Sigmoid colon (tissue), 7 donors: Measurements from ENCODE around the gene NFKB1. TPM values are rescaled to one million over a fixed set of nuclear protein-coding genes. Genes with fewer than 3 reads are reported as not detected.
A peak's percentile ranks its signal among the peaks of the same experiment; 100 is the strongest.

ENCODE experiments used
- DNase-seq: peaks from one replicate; pipeline ENCODE4 v3.0.0-alpha.2; 2019
- H3K27ac ChIP-seq, 4 donors: fragments of 200-600 bp; sonication (generic); one replicate each; pipeline ENCODE4 v1.5.1; 2016 to 2019; ENCODE audit warnings: mild to moderate bottlenecking in 1 of 4
- H3K27me3 ChIP-seq, 3 donors: fragments of 200-600 bp; sonication (generic); one replicate each; pipeline ENCODE4 v1.5.1; 2019; ENCODE audit warnings: mild to moderate bottlenecking in 1 of 3
- H3K36me3 ChIP-seq, 4 donors: fragments of 200-600 bp; sonication (generic); one replicate each; pipeline ENCODE4 v1.5.1; 2016 to 2019
- H3K4me1 ChIP-seq, 4 donors: fragments of 200-600 bp; sonication (generic); one replicate each; pipeline ENCODE4 v1.5.1; 2017 to 2019
- H3K4me3 ChIP-seq, 4 donors: fragments of 200-600 bp; sonication (generic); one replicate each; pipeline ENCODE4 v1.5.1; 2017 to 2019; ENCODE audit warnings: mild to moderate bottlenecking in 2 of 4, moderate library complexity in 1 of 4
- H3K9me3 ChIP-seq, 4 donors: fragments of 200-600 bp in 3 of 4; sonication (generic) in 3 of 4; one replicate each; pipeline versions ENCODE4 v1.5.1 to v1.6.1; 2013 to 2019
- CTCF ChIP-seq, 4 experiments: fragments of 450-650 bp in 3 of 4; fragments of 200-600 bp in 1 of 4; IDR thresholded peaks; one replicate each; pipeline ENCODE4 v1.5.1; 2016 to 2019; ENCODE audit warnings: antibody characterized with exemption in 4 of 4, mild to moderate bottlenecking in 3 of 4, moderate library complexity in 2 of 4
- EP300 ChIP-seq, 4 donors: sonication (generic); formaldehyde crosslinking; IDR thresholded peaks; one replicate each; pipeline ENCODE4 v1.6.1; 2017; ENCODE audit warnings: antibody characterized with exemption in 4 of 4
- POLR2A ChIP-seq, 2 donors: fragments of 450-650 bp; IDR thresholded peaks; one replicate each; pipeline ENCODE4 v1.6.1; 2016; ENCODE audit warnings: antibody characterized with exemption in 2 of 2, mild to moderate bottlenecking in 2 of 2, moderate library complexity in 2 of 2
- POLR2AphosphoS5 ChIP-seq, 4 donors: sonication (generic); formaldehyde crosslinking; IDR thresholded peaks; one replicate each; pipeline ENCODE4 v1.6.1; 2017; ENCODE audit warnings: antibody characterized with exemption in 4 of 4
- WGBS, 2 donors: extraction: QIAGEN DNeasy Blood & Tissue Kit; methylation state at CpG; one replicate each; pipeline ENCODE4 v1.1.7; 2013; 5-methylcytosine and 5-hydroxymethylcytosine counted together
- intact Hi-C: fragments of 100-400 bp; cut with DNase I; formaldehyde crosslinking; loops from one replicate; pipeline ENCODE4 v1.15.1; 2023
- polyA plus RNA-seq, 3 donors: library from polyadenylated mRNA; stranded (reverse); fragments of 200-250 nt; gene quantifications; one replicate each; pipeline ENCODE4 v1.2.3, GENCODE V29; 2013
- total RNA-seq, 4 donors: library from RNA; depleted of rRNA; stranded (reverse); fragments of >200 nt; gene quantifications; one replicate each; pipeline ENCODE4 v1.1.0, GENCODE V29; 2016
- donor health status: healthy with polysubstance abuse.
- donor health status: Bipolar disorder and iron deficiency.
- donor health status: healthy.

Gene NFKB1
- total and polyA plus RNA-seq, 7 donors: 19.2 to 29.8 (median 27.0) TPM

- no peaks in the 10 kb centered on the region for H3K9me3 ChIP-seq
- peak overlapping the region in 3 of 4 donors; percentile 22 to 49 (median 44) for H3K27ac ChIP-seq
- TF ChIP-seq CTCF (IDR thresholded peaks at IDR 0.05): no peak
- TF ChIP-seq POLR2AphosphoS5 (IDR thresholded peaks at IDR 0.05): no peak
- TF ChIP-seq EP300 (IDR thresholded peaks at IDR 0.05): no peak
- no peak for TF ChIP-seq POLR2A (IDR thresholded peaks at IDR 0.05)
- H3K4me1 ChIP-seq: peaks cover 0 to 28% (median 14%) of the 10 kb centered on the region in 4 donors
- WGBS, 2 donors: 85 to 86% methylated on average over 4 of the region's 4 CpGs
- H3K27me3 ChIP-seq: no peaks in the 10 kb centered on the region
- no peak overlapping the region for H3K4me3 ChIP-seq
- no peak for DNase-seq
- intact Hi-C loops: no loop called here
- H3K36me3 ChIP-seq: no peaks in the 10 kb centered on the region
Observed at GRCh38 chr4:102560571-102561341, 59.6 kb downstream of the NFKB1 start.

GRCh38 chr4:102563000-102563399, 61.8 kb downstream of the NFKB1 start:
- Histone ChIP-seq H3K4me1 (peaks cover 0 to 27% (median 16%) of the 10 kb centered on the region in 4 donors), H3K4me3 (no peak overlapping the region), H3K27me3 (no peaks in the 10 kb centered on the region), H3K36me3 (peaks cover 0 to 4% (median 0%) of the 10 kb centered on the region in 4 donors), H3K27ac (no peak overlapping the region), H3K9me3 (no peaks in the 10 kb centered on the region)
- no peak for TF ChIP-seq CTCF (IDR thresholded peaks at IDR 0.05)
- TF ChIP-seq POLR2AphosphoS5 (IDR thresholded peaks at IDR 0.05): no peak
- no peak for TF ChIP-seq EP300 (IDR thresholded peaks at IDR 0.05)
- no peak for TF ChIP-seq POLR2A (IDR thresholded peaks at IDR 0.05)
- 73 to 74% methylated on average over 1 of the region's 1 CpG for whole genome bisulfite sequencing, 2 donors
- no peak for DNase-seq
- intact Hi-C loops: no loop called here

- no peak for DNase-seq
- 73 to 87% methylated on average over 4 of the region's 4 CpGs for WGBS, 2 donors
- peaks cover 0 to 26% (median 16%) of the 10 kb centered on the region in 4 donors for H3K4me1 ChIP-seq
- intact Hi-C loops: no loop called here
- H3K27me3 ChIP-seq: no peaks in the 10 kb centered on the region
- TF ChIP-seq CTCF (IDR thresholded peaks at IDR 0.05) (no peak), POLR2AphosphoS5 (IDR thresholded peaks at IDR 0.05) (no peak), EP300 (IDR thresholded peaks at IDR 0.05) (no peak)
- H3K27ac ChIP-seq: no peak overlapping the region
- H3K36me3 ChIP-seq: peaks cover 0 to 4% (median 0%) of the 10 kb centered on the region in 4 donors
- no peak overlapping the region for H3K4me3 ChIP-seq
- no peaks in the 10 kb centered on the region for H3K9me3 ChIP-seq
Observed at GRCh38 chr4:102564399-102565059, 63.4 kb downstream of the NFKB1 start.

GRCh38 chr4:102565696-102566095, 64.5 kb downstream of the NFKB1 start:
- Histone ChIP-seq H3K27ac (no peak overlapping the region), H3K4me3 (no peak overlapping the region), H3K27me3 (no peaks in the 10 kb centered on the region), H3K36me3 (peaks cover 0 to 10% (median 0%) of the 10 kb centered on the region in 4 donors), H3K4me1 (peaks cover 0 to 17% (median 9%) of the 10 kb centered on the region in 4 donors), H3K9me3 (no peaks in the 10 kb centered on the region)
- intact Hi-C loops: no loop called here
- WGBS, 2 donors: 46 to 98% methylated on average over 2 of the region's 2 CpGs
- no peak for DNase-seq
- TF ChIP-seq CTCF (IDR thresholded peaks at IDR 0.05) (no peak), POLR2A (IDR thresholded peaks at IDR 0.05) (no peak), EP300 (IDR thresholded peaks at IDR 0.05) (no peak), POLR2AphosphoS5 (IDR thresholded peaks at IDR 0.05) (no peak)
